GM18867 (cell line): ENCODE results near the gene QRFP.
"Not testable (repeated sequence)": the region's sequence is repeated elsewhere in the genome, so short reads cannot be mapped to it uniquely, and the experiment has no call there.

ENCODE experiments used
- ATAC-seq: cut with Tn5 transposase; IDR thresholded peaks from one replicate; pipeline ENCODE4 v1.9.1; 2021; ENCODE audit warnings: mild to moderate bottlenecking, moderate library complexity; ENCODE audit not compliant: unreplicated experiment

The QRFP gene

GRCh38 chr9:130858739-130859705 lies 37.6 kb downstream of the QRFP start:
- ATAC-seq, result no peak

DNA sequence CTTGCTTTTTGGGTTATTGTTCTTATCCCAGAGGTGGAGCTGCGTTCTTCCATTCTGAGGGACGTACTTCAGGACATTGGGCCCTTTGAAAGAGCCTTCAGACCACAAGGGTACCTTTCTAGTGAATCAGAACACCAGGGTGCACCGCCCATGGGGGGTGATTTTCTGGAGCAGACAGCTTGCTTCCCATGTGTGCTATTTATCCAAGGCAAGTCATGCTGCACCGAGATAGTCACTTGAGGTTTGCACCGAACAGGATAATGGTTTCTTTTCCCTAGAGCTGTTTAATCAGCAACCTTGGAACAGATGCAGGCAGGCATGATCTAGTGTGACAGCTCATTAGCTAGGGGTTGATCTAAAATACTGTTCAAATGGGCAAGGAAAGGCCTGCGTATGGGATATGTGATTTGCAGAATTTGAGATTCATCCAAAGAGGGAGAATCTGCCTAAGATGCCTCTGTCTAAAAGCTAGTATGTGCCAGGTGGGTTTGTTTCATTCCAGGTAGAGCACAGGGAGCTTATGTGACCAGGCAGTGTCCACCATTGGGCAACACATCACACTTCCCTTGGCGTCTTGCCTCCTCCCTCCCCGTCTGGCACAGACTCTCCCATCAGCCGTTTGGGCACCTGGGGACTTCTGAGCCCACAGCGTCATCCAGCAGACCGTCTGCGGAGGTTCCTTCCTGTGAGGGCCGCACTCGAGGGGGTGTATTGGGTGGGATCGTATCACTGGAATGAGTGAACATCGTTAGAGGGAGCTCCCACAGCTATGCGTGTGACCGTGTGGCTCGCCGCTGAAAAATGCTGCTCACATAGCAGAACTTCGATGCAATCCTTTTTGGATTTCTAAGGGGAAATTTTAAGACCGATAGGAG lies 38.5 kb downstream of the QRFP start:
- no peak for ATAC-seq

GRCh38 chr9:130856474-130856873 lies 40.1 kb downstream of the QRFP start:
- ATAC-seq, result no peak

GRCh38 chr9:130854835-130855234 lies 41.8 kb downstream of the QRFP start:
- no peak for ATAC-seq

GRCh38 chr9:130854092-130854491 lies 42.5 kb downstream of the QRFP start:
- ATAC-seq, result no peak

DNA sequence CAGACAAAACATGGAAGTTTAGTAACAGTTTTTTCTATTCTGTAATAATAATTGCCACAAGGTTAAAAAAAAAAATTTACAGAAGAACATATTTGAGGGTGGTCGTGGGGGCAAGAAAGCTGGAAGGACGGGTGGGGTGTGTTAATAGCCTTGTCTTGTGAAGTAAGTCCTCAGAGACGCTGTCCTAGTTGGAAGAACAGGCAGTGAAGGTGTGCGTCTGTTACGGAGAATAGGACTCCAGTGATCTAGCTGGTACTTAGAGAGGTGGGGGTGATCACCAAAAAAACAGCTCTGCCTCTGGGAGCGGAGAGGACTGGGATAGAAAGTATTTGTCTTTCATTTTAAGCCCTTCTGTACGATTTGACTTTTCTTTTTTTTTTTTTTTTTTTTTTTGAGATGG lies 43.8 kb downstream of the QRFP start:
- no peak for ATAC-seq

DNA sequence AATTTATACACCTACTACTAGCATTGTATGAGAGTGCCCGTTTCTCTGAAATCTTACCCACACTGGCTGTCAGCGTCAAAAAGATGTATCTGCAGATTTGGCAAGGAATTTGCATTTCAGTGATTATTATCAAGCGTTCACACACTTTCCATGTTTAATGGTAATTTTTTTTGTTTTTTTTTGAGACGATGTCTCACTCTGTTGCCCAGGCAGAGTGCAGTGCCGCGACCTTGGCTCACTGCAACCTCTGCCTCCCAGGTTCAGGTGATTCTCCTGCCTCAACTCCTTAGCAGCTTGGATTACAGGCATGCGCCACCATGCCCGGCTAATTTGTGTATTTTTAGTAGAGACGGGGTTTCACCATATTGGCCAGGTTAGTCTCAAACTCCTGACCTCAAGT lies 47.3 kb downstream of the QRFP start:
- ATAC-seq, result no peak

- ATAC-seq, result not testable (repeated sequence)
Measured at GRCh38 chr9:130848514-130848913, 48.1 kb downstream of the QRFP start.

DNA sequence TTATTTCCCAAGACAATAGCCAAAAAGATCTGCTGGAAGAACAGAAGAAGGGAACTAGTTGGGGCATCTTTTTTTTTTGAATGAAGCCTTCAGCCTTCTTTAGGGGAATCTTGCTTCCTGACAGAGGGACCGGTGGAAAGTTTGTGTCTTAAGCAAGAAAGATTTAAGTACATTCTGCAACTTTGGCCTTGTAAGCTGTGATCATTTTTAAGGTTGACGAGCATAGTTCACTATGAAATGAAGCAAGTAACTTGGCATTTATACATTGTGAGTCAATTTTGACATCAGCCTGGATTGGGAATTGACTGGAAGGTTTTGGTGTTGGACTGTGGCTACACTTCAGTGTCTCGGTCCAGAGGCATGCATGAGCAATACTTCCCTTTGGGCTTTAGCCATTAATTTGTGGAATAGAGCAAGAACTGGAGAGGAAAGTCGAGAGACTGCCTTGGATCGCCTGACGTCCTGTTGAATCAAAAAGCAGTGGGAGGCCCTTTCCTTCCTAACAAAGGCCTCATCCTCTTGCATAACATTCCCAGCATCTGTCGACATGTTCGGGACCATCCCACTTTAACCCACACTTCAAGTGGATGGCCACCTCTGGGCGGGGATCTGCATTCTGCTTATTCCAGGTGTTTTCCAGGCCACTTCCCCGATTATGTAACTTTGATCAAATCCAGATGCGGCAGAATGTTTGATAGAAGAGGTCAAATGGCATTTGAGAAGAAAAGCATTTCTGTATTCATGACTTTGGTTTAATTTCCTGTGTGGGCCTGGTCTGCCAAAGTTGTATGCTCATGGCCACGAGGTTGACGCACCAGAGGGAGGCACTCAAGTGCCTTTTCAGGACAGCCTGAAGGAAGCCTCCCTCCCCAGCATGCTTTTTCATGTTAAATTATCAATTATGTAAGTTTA lies 49.0 kb downstream of the QRFP start:
- no peak for ATAC-seq

DNA sequence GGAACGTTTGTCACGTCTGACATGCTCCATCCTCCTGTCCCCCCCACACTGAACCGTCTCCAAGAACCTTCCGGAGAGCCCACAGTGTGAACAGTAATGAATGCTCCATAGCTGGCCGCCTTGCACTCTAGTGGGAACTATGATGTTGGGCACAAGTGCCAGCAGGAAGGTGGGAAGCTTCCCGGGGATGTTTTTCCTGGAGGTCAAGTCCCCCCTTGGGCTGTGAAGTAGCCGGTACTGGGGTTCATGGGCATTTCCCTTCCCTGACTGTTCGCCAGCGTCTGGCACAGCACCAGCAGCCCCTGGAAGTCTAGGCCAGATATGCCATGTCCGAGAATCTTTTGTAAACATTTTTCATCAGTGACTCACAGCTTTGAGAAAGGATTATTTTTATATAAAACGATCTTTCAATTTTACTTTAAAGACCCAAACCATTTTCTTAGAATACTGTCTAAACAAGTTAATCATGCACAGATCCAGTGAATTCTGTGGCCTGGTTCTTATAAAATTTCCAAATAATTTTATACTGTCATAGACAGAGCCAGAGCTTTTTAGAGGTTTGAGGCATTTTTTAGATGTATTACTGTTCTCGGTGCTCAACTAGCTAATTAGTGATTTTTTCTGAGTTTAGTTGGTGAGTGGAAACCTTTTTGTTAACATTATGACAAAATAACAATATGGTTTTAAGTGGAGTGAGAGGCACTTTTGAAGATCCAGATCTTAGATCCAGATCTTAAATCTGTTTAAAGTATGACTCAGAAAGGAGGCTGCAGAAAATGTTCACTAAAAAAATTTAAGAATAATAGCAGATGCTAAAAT lies 49.9 kb downstream of the QRFP start:
- no peak for ATAC-seq

GRCh38 chr9:130845901-130846481 lies 50.6 kb downstream of the QRFP start:
- no peak for ATAC-seq

GRCh38 chr9:130845254-130845653 lies 51.4 kb downstream of the QRFP start:
- no peak for ATAC-seq

- ATAC-seq, result no peak
Measured at GRCh38 chr9:130844044-130844451, 52.6 kb downstream of the QRFP start.

- no peak for ATAC-seq
Measured at GRCh38 chr9:130843049-130843908, 53.3 kb downstream of the QRFP start.
